Measurements from ENCODE around the gene FILIP1L.

Gene FILIP1L

GRCh38 chr3:99867594-99868310, 246.5 kb downstream of the FILIP1L start:
- H3K4me3 ChIP-seq (ENCODE audit: low read depth, low read length) = no peak overlapping the region
- no peak for TF ChIP-seq CTCF (IDR thresholded peaks at IDR 0.05; ENCODE audit: borderline replicate concordance, insufficient read depth, low read depth, low read length)

- no peak overlapping the region for H3K4me3 ChIP-seq (ENCODE audit: low read depth, low read length)
- TF ChIP-seq CTCF (IDR thresholded peaks at IDR 0.05; ENCODE audit: borderline replicate concordance, insufficient read depth, low read depth, low read length) = no peak
Measured at GRCh38 chr3:99866261-99866761, 248.0 kb downstream of the FILIP1L start.

- no peak for TF ChIP-seq CTCF (IDR thresholded peaks at IDR 0.05; ENCODE audit: borderline replicate concordance, insufficient read depth, low read depth, low read length)
- H3K4me3 ChIP-seq (ENCODE audit: low read depth, low read length) = no peak overlapping the region
Measured at GRCh38 chr3:99865321-99865720, 249.0 kb downstream of the FILIP1L start.

- no peak for TF ChIP-seq CTCF (IDR thresholded peaks at IDR 0.05; ENCODE audit: borderline replicate concordance, insufficient read depth, low read depth, low read length)
- H3K4me3 ChIP-seq (ENCODE audit: low read depth, low read length) = no peak overlapping the region
Measured at GRCh38 chr3:99864289-99864688, 250.0 kb downstream of the FILIP1L start.

GRCh38 chr3:99863588-99863987, 250.7 kb downstream of the FILIP1L start:
- no peak for TF ChIP-seq CTCF (IDR thresholded peaks at IDR 0.05; ENCODE audit: borderline replicate concordance, insufficient read depth, low read depth, low read length)
- no peak overlapping the region for H3K4me3 ChIP-seq (ENCODE audit: low read depth, low read length)

- no peak overlapping the region for H3K4me3 ChIP-seq (ENCODE audit: low read depth, low read length)
- TF ChIP-seq CTCF (IDR thresholded peaks at IDR 0.05; ENCODE audit: borderline replicate concordance, insufficient read depth, low read depth, low read length) = no peak
Measured at GRCh38 chr3:99863002-99863401, 251.3 kb downstream of the FILIP1L start.

- TF ChIP-seq CTCF (IDR thresholded peaks at IDR 0.05; ENCODE audit: borderline replicate concordance, insufficient read depth, low read depth, low read length) = no peak
- H3K4me3 ChIP-seq (ENCODE audit: low read depth, low read length) = no peak overlapping the region
Measured at GRCh38 chr3:99862208-99862607, 252.1 kb downstream of the FILIP1L start.

Data from GM12875 (cell line).